Activated T-helper 1 cell treated with Interleukin-2 at 50 U/mL for 16 hours (primary cell): Measurements from ENCODE around the gene HDDC3.
"Not testable (repeated sequence)": the region's sequence is repeated elsewhere in the genome, so short reads cannot be mapped to it uniquely, and the experiment has no call there.

Experiments used
- DNase-seq: peaks from one replicate; pipeline ENCODE4 v3.0.0-alpha.2; 2020; ENCODE audit warnings: low read depth

The HDDC3 gene

DNA sequence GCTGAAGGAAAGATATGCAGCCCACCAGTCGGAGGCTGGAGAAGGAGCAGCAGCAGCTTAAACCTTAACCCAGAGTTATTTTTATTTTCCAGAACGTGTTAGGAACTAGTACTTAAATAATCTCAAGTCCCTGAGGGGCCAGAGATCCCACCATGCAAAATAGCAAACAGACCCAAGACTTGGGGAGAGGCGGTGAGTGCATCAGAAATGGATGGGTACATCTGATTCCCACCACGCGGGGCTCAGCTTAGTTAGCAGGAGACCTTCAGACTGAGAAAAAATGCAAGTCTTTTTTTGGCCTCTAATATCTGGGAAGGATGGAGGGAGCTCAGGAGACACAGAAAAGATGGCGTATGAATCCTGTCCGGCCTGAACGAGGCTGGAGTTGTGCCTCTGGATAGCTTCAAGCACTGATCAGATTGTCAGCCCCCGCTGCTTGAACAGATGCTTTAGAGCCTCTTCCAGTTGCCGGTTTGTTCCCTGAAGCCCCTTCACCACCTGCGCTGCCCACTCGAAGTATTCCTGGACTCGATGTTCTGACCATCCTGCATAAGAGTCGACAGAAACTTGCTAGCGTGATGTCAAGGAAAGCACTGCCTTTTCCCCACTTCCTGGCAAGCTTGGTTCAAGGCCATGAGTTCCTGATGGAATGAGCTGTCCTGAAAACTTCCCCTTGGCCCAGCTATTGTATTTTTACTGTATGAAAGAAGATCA is 1.3 kb downstream of the HDDC3 start:
- no peak for DNase-seq

DNA sequence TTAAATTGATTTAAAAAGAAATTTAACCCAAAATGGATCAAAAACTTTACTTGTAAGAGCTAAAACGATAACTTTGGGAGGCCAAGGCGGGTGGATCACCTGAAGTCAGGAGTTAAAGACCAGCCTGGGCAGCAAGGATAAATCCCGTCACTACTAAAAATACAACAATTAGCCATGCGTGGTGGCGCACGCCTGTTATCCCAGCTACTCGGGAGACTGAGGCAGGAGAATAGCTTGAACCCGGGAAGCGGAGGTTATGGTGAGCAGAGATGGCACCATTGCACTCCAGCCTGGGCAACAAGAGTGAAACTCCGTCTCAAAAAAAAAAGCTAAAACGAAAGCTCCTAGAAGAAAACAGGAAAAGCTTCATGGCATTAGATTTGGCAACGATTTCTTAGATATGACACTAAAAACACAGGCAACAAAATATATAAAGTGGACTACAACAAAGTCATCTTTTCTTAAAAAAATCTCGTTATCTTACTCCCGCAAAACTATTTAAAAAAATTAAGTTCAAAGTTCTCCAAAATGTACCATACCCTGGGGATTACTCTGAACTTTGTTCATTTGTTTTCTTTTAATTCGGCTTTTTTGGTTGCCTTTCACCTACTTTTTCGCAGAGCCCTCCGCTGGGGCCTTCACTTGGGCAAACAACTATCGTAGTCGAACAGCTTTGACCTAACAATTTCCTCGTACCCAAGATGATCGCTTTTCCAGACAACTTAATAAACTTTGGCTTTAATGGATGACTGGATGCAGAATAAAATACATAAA is 2.9 kb downstream of the HDDC3 start:
- no peak for DNase-seq

DNA sequence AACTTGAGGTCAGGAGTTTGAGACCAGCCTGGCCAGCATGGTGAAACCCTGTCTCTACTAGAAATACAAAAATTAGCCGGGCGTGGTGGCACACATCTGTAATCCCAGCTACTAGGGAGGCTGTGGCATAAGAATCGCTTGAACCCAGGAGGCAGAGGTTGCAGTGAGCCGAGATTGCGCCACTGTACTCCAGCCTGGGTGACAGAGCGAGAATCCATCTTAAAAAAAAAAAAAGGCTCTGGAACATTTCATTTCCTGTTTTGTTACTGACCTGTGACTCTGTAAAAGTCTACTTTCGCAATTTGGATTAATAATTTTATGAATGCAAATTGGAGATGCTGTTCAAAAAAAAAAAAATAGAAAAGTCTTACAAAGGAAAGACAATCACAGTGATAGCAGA is 4.2 kb downstream of the HDDC3 start:
- DNase-seq: not testable (repeated sequence)

DNA sequence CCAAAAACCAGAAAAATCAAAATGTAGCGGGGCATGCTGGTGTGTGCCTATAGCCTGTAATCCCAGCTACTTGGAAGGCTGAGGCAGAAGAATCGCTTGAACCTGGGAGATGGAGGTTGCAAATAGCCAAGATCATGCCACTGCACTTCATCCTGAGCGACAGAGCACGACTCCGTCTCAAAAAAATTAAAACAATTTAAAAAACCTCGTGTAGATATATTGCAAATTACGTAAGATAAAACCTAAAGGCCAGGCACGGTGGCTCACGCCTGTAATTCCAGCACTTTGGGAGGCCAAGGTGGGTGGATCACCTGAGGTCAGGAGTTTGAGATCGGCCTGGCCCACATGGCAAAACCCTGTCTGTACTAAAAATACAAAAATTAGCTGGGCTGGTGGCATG is 5.6 kb downstream of the HDDC3 start:
- not testable (repeated sequence) for DNase-seq

DNA sequence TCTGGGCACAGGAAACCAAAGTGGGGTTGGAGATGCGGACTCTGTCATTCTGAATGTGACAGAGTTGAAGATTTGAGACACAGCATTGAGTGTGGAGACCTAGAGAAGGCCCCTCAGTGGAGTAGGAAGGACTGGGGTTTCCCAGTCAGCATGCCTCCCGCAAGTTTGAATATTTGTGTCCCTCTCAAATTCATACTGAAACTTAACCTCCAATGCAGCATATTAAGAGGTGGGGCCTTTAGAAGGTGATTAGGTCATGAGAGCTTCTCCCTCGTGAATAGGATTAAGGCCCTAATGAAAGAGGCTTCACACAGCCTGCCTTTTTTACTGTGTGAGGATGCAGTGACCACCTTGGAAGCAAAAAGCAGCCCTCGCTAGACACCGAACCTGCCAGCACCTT is 8.0 kb downstream of the HDDC3 start:
- DNase-seq: no peak

DNA sequence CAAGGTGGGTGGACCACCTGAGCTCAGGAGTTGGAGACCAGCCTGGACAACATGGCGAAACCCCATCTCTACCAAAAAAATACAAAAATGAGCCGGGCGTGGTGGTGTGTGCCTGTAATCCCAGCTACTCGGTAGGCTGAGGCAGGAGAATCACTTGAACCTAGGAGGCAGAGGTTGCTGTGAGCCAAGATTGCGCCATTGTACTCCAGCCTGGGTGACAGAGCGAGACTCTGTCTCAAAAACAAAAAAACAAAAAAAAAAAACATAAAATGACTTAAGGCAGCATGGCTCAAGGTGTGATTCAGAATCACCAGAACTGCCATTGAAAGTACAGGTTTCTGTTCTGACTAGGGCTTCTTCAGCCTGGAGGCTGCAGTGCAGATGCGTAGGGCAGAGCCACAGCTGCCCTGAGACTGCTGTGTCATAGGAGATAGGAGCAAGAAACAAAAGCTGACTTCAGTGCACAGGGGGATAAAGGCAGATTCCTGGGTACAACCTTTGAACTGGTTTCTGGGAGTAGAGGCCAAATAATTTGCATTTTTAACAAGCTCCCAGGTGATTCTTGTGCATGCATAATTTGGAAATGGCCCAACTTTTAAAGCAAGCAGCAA is 9.5 kb downstream of the HDDC3 start:
- not testable (repeated sequence) for DNase-seq

DNA sequence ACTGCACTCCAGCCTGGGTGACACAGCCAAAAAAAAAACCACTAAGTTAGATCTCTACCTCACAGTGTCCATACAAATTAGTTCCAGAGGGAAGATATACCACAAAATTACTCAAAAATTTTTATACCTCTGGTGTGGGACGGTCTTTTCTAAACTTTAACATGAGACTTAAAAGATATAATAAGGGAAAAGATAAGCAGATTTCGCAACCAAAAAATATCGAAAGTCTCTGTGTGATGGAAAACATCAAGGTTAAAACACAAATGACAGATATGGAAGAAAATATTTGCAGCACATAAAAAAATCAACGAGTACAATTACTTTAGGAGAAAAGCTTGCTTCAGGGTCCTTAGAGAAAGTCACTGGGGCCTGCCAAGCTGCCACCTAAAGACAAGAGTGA is 10.5 kb downstream of the HDDC3 start:
- DNase-seq: no peak

DNA sequence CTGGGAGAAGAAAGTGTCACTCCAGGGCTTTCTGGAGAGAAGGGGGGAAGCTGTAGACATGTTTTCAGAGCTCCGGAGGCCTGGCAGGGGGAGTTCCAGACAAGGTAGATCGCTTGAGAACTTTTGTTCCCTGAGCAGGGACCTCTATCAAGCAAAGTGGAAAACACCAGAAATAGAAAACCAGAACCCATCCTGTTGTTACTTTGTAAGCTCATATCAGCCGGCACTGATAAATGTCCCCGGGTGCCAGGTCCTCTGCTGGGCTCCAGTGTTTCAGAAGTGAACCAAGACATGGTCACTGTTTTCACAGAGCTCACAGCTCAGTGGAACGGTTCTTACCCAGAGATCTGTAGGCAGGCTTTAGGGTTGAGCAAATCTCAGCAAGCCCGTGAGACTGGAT is 13.5 kb downstream of the HDDC3 start:
- no peak for DNase-seq

DNA sequence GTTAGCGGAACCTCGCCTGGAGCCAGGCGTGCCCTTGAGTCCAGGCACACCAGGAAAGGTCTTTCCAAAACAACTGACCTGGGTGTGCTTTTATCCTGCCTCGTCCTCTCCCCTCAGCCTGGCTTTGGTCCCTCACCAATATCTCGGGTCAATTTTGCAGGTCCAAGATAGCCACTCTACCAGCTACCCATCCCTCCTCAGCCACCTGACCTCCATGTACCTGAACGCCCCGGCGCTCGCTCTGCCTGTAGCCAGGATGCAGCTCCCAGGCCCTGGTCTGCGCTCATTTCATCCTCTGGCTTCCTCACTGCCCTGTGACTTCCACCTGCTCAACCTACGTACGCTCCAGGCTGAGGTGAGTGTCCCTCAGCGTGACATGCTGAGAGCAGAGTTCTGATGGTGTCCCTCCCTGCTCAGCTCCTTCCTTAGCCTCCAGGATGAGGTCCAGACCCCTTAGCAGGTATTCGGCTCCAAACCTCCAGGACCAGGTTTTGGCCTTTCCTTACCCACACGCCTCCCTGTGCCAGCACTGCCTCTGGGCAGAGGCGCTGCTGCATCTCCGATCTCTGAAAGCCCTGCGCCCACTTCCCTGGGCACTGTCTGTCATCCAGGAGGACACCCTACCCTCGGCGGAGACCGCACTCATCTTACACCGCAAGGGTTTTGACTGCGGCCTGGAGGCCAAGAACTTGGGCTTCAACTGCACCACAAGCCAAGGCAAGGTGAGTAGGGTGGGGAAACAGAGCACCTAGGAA is 14.1 kb downstream of the HDDC3 start:
- no peak for DNase-seq

DNA sequence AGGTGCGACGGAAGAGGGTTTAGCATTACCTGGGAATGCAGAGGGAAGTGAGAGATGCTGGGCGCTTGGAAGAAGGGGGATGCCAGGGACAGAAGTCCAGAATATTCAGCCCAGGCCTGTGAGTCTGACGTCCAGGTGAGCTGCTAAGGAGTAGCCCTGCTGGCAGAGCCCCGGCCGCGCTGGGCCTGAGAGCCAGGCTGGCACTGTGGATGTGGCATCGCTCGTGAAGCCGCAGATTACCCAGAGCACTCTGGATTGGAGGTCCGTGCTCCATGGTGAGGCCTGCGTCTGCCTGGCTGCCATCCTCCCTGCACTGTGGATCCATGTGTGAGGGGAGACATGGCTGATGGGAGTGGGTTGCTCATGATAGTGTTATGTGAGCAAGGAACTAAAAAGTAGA is 14.8 kb downstream of the HDDC3 start:
- no peak for DNase-seq

DNA sequence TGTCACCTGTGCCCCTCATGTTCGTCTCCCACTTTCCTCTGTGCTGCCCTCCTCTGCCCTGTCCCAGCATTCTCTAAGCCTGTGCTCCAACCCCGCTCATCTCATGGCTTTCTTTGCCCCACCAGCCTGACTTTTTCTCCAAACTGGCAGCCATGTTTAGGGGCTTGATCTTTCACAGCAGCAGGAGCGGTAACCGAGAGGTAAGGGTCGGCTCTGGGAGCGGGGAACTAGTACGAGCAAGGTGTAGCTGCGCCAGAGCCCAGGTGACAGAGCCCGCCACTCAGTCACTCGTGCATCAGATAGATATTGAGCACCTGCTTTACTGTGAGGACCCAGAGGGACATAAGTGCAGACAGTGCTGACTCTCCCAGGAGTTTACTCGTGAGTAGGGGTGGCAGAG is 15.9 kb downstream of the HDDC3 start:
- DNase-seq: no peak

DNA sequence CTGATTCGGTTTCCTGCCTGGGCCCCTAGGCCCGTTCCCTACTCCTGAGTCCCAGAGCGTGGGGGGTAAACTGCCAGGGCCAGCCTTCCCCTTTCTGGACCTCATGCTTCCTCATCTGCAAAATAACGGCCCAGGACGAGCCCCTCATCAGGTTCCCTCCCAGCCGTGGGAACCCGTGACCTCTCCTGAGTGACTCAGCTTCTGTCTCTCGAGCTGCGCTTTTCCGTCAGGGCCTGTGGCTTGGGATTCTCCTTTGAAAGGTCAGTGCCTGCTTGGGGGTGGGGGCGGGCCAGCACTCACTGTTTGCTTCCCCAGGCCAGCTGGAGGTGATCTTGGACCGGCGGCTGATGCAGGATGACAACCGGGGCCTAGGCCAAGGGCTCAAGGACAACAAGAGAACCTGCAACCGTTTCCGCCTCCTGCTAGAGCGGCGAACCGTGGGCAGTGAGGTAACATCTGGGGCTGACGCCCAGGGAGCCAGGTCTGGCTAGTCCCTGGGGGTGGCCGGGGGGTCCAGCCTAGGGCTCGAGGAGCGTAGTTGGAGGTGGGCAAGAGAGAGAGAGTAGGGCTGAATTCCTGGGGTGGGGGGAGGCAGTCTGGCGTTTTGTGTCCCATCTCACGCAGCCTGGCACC is 16.4 kb downstream of the HDDC3 start:
- DNase-seq: no peak

DNA sequence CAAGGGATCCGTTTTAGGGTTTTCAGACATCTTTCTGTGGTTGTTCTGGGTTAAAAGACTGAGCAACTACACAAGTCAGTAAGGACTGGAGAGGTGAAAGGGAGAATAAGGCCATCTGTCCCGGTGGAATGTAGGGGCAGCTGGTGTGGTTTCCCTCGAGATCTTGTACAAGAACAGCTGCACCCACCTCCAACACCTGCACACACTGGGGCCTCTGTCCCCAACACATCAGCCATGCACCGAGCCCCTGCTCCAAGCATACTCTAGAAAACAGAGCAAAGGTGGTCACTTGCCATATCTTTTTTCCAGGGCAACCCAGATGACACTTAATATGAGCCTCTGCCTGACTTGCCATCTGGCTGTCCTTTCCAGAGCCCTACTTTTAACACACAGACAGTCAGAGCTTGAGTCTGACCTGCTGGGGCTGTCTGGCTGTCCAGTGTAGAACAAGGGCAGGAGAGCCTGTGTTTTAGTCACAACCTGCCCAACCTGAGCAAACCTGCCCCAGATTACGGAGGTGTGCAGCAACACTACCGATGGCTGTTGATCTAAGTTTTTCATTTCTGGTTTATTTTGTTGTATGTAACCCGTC is 17.0 kb downstream of the HDDC3 start:
- DNase-seq: no peak

DNA sequence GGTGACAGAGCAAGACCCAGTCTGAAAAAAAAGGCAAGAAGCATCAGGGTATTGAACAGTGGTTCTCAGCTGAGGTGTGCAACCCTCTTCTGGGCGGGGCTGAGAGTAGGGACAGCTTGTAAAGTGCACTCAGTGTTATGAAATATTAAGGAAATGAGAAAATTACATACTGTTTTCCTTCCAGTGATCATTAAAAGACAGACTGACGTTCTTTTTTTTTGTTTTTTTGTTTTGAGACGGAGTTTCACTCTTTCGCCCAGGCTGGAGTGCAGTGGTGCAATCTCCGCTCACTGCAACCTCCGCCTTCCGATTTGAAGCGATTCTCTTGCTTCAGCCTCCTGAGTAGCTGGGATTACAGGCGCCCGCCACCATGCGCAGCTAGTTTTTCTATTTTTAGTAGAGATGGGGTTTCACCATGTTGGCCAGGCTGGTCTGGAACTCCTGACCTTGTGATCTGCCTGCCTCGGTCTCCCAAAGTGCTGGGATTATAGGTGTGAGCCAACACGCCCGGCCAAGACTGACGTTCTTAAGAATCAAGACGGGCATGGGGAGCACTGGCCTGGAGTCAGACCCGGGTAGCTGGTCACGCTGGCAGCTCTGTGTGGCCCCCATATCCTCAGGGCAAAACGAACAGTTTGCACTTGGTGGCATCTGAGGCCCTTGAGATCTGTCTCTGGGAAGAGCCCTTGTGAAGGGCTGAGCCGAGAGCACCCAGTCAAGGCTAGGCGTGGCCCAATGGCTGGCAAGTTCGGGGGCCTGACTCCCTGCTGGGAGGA is 17.9 kb downstream of the HDDC3 start:
- DNase-seq: no peak

DNA sequence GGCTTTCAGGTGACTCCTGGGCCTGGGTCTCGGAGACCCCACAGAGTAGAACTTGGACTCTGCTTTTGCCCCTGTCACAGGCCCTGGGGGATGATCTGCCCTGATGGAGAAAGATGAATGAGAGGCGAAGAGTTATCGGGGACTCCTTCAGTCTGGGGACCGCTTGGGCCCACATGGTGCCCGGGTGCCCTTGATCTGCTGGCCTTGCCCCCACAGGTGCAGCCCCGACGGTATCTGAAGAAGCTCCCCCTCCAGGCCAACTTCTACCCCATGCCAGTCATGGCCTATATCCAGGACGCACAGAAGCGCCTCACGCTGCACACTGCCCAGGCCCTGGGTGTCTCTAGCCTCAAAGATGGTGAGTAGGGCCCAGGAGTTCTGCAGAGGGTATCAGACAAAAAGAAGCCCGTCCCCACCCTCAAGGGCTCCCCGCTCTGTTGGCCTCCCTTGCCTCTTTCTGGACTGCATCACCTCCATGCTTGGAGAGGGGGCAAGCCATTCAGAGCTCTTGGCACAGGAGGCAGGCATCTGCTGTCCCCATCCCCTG is 18.9 kb downstream of the HDDC3 start:
- no peak for DNase-seq

DNA sequence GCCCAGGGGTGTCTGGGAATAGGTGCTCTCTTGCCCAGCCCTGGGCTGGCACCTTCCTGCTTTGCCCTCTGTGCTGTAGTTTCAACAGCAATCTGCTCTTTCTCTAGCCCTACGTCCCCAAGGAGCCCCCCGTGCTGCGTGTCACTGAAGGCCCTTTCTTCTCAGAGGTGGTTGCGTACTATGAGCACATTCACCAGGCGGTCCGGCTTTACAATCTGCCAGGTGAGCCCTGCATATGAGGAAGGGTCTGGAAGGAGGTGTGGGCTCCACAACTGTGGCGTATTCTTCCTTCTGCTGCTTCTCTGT is 19.6 kb downstream of the HDDC3 start:
- DNase-seq: no peak

DNA sequence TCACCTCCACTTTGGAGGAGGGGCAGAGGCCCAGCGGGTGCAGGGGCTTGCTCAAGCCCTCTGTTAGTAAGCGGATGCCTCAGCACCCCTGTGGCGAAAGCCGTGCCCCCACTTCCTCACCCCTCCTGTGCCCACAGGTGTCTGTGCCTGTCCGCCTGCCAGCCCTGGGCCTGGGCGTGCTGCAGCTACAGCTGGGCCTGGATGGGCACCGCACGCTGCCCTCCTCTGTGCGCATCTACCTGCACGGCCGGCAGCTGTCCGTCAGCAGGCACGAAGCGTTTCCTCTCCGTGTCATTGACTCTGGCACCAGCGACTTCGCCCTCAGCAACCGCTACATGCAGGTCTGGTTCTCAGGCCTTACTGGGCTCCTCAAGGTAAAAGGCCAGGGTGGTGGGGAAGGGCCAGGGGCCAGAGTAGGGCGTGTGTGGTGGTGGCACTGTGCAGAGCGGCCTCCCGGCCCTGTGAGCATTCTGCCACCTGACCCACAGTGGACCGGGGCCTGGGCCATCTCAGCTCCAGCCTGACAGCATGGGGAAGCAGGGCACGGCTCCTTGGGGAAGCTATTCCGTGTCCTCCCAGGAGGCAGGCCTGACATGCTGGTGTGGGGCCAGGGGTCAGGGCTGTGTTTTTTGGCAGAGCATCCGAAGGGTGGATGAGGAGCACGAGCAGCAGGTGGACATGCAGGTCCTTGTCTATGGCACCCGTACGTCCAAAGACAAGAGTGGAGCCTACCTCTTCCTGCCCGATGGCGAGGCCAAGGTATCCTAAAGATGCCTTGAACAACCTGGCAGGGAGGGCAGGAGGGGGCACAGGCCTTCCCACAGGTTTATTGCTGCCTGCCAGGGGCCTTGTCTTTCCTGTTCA is 20.2 kb downstream of the HDDC3 start:
- no peak for DNase-seq

DNA sequence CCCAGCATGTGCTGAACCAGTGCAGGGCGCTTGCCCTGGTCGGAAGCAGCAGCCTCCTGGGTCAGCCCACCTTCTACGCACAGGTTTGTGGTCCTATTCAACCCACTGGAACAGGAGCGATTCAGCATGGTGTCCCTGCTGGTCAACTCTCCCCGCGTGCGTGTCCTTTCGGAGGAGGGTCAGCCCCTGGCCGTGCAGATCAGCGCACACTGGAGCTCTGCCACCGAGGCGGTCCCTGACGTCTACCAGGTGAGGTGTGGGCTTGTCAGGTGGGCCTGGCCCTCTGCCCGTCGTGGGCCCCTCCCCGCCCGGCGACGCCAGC is 21.1 kb downstream of the HDDC3 start:
- no peak for DNase-seq

DNA sequence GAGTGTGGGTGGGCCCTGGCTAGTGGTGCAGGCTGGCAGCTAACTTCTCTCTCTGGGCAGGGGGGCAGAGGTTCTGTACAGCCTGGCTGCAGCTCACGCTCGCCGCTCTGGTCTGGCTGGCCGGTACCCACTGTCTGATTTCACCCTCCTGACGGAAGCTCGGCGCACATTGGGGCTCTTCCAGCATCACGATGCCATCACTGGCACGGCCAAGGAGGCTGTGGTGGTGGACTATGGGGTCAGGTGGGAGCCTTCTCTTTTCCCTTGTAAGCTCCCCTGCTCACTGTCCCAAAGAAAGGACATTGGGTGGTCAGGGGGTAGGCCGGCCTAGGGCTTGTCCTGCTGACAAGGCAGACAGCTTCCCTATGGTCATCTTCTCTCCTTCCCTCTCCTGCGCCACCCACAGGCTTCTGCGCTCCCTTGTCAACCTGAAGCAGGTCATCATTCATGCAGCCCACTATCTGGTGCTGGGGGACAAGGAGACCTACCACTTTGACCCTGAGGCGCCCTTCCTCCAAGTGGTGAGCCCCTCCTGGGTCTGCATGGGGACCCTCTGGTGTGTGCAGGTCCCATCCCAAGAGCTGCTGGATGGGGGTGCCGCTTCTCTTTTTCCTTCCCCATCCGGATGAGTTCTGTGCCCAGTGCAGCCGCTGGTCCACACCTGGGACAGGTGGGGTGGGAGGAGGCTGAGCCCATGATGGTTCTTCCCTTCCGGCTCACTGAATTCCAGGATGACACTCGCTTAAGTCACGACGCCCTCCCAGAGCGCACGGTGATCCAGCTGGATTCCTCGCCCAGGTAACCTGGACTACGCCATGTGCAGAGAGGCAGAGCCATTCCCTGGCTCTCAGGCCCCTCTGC is 21.7 kb downstream of the HDDC3 start:
- DNase-seq: no peak
